Adrenal gland (tissue), 5 donors: ENCODE results near the gene TPCN1.

ENCODE experiments used
- CTCF ChIP-seq, 6 experiments: fragments of 450-650 bp in 4 of 6; fragments of 200-600 bp in 2 of 6; sonication (generic) in 1 of 6; IDR thresholded peaks; 1 replicate in 5 of 6; 2 replicates in 1 of 6; pipeline versions ENCODE4 v1.5.1 to v1.8.0; 2016 to 2021; ENCODE audit warnings: antibody characterized with exemption in 6 of 6, mild to moderate bottlenecking in 2 of 6, moderate library complexity in 1 of 6
- POLR2A ChIP-seq, 2 donors: fragments of 450-650 bp; IDR thresholded peaks; one replicate each; pipeline ENCODE4 v1.6.1; 2017; ENCODE audit warnings: antibody characterized with exemption in 2 of 2, mild to moderate bottlenecking in 2 of 2, moderate library complexity in 1 of 2
- donor health status: DM: no; HTN: no; CAD: no.

- TF ChIP-seq CTCF (IDR thresholded peaks at IDR 0.05) (no peak), POLR2A (IDR thresholded peaks at IDR 0.05) (no peak)
These were observed 77.2 kb downstream of the TPCN1 start for GRCh38 chr12:113298472-113298817.
